GM12801 (cell line): ENCODE data around the gene NAALADL1.

Experiments
- TF ChIP-seq, protein P1 (sequence below): IDR thresholded peaks from one replicate; pipeline ENCODE4 v1.5.1; 2011; ENCODE audit warnings: control low read depth; ENCODE audit not compliant: insufficient read length; ENCODE audit errors: extremely low read depth

The NAALADL1 gene

GRCh38 chr11:64996327-64996709, 62.0 kb downstream of the NAALADL1 start:
- TF ChIP-seq, protein P1, sequence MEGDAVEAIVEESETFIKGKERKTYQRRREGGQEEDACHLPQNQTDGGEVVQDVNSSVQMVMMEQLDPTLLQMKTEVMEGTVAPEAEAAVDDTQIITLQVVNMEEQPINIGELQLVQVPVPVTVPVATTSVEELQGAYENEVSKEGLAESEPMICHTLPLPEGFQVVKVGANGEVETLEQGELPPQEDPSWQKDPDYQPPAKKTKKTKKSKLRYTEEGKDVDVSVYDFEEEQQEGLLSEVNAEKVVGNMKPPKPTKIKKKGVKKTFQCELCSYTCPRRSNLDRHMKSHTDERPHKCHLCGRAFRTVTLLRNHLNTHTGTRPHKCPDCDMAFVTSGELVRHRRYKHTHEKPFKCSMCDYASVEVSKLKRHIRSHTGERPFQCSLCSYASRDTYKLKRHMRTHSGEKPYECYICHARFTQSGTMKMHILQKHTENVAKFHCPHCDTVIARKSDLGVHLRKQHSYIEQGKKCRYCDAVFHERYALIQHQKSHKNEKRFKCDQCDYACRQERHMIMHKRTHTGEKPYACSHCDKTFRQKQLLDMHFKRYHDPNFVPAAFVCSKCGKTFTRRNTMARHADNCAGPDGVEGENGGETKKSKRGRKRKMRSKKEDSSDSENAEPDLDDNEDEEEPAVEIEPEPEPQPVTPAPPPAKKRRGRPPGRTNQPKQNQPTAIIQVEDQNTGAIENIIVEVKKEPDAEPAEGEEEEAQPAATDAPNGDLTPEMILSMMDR: no peak
